DMS153 treated with DMSO at 0.1 percent for 48 hours (cell line): ENCODE data around the gene TBC1D16.

Source experiments
- DNase-seq: peaks from one replicate; lab custom pipeline; 2025; ENCODE audit not compliant: unreplicated experiment; lab: John Stamatoyannopoulos, UW

Gene TBC1D16

DNA sequence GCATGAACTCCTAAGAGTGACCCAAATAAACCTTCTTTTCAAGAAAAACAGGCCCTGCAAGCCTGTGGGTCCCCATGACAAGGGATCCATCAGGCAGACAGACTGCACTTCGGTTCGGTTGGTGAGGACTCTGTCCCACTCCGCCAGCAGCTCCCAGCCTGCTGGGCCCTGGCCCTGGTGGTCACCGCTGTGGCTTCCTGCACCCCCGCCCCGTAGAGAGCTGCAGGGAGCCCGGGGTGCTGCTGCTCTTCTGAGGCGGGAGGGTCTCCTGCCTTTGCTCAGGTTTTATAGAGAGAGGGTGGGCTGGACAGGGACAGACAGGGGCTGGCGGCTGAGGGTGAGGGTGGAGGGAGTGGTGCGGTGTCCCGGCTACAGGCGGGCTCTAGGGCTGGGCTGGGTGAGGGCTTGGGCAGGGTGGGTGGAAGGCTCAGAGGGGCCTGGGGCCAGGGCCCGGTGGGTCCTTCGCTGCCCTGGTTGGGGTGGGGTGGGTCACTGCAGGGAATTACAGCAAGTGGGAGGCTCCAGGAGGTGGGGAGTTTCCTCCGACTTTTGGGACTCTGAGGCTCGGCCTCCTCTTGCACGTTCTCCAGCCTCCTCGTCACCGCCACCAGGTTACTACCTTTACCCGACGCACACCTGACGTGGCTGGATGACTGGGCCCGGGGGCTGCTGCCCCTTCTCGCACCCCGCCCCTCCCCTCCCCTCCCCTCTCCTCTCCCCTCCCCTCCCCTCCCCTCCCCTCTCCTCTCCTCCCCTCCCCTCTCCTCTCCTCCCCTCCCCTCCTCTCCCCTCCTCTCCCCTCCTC is 106.2 kb downstream of the TBC1D16 start:
- DNase-seq = no peak

DNA sequence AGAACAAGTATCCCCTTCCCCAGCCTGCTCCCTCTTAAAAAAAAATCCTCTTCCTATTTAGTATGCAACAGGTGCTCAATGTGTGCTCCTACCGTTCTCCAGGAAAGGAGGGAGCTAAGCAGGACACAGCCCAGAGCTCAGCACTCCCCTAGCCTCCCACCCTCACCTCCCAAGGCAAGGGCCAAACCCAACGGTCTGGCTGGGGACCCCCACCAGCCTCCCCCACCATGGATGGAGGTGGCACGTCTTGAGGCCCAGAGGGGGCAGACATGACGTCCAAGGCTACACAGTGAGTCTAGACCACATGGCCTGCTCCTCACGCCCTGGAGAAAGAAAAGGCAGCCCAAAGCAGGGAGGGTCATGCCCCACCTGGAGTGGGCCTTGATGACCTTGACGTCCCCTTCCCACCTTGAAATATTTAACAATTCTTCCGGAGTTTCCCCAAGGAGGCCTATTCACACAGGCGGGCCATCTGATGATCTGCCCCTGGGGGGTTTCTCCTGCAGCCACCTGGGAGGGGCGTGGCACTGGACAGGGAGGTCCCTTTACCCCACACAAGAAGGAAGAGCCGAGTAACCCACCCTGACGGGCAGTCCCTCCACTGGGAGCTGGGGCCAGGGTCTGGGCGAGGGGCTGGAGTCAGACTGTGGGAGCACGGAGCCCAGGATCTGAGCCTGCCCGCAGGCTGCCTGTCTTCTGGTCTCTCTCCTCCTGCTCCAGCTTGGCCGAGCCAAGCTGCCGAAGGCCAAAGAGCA is 107.0 kb downstream of the TBC1D16 start:
- no peak for DNase-seq

DNA sequence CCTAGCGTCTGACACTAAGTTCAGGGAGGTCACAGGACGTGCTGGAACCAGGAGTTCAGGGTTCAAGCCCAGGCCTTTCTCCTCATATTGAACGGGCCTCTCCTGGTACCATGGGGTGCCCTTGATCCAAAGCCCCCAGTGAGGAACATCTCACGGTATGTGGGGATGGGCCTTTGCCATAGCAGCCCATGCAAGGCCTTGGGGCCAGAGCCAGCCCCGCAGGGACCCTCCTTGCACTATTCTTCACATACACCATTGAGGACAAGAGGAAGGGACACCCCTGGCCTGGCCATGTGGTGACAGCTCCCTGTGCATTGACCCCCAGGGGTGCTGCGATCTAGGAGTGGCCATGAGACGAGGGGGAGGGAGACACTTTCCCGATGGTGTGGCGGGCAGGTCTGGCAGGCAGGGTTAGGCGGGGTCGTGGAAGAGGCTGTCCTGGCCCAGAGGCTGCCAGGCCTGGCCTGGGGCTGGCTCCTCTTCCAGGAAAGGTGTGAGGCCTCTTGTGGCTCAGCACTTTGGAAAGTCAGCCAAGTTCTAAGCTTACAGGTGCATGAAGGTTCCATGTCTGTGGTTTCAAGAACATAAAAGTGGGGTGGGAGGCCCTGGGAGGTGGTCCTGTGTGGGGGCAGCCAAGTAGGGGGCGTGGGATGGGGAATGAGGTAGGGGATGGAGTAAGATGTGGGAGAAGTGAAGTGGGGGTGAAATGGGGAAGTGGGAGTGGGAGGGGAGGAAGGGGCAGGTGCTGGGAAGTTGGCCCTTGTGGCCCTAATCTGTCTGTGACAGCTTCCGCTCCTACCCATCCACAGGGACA is 107.8 kb downstream of the TBC1D16 start:
- DNase-seq = no peak

DNA sequence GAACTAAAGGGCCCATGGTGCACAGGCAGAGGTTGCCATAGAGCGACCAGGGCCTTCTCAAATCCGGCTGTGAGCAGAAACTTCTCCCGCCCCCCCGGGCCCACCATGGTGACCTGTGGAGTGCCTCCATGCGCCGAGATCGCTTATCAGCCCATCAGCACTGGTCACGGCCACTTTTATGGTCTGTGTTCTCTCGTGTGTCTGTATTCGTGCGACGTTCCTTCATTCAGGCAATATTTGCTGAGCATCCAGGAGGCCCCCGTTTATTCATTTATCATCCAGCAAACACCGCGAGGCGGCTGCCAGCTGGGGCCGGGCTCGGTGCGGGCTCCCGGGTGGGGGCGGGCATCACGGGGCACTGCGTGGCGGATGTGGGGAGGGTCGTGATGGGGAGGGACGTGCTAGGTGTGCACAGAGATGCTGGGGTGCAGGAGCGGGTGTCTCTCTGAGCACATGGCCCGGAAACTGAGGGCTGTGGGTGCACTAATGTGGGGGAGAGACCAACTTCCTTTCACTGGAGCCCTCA is 108.5 kb downstream of the TBC1D16 start:
- no peak for DNase-seq

DNA sequence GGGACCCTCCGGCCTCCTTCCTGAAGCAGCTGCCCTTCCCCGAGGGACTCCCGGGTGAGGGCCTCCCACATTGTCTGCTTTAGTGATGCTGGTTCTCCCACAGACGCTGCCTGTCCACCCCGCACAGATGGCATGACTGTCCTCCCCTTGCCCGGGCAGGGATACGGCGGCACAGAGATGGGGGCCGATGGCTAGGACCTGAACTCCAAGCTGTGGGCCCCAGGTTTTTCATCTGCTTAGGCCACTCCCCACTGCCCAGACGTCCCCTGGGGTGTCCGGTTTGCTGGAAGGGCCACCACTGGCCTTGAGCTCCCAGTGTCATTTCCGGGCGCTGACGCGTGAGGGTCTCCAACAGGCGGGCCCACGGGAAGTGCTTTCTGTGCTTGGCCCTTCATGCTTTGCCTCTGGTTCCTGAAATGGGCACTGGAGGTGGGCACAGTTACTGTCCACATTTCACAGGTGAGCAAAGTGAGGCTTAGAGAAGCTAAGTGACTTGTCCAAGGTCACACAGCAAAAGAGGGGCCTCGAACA is 109.0 kb downstream of the TBC1D16 start:
- no peak for DNase-seq

DNA sequence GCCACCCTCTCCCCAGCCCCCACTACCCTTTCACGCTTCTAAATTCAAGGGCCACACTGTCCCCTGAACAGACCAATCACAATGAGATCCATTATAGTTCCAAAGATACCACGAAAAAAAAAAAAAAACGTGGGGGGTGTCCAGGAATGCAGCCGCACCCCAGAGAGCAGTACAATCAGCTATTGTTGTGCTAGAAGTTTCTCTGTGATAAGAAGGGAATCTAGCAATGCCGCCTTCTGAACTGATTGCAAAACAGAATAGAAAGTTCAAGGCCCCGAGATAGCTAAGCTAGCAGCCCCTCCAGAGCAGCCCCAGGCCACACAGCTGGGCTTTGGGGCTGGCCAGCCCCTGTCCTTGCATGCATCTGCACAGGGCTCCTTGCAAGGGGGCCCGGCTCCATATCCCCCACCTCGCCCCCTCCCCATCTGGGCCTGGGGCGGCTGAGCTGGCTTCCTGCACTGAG is 109.5 kb downstream of the TBC1D16 start:
- no peak for DNase-seq

DNA sequence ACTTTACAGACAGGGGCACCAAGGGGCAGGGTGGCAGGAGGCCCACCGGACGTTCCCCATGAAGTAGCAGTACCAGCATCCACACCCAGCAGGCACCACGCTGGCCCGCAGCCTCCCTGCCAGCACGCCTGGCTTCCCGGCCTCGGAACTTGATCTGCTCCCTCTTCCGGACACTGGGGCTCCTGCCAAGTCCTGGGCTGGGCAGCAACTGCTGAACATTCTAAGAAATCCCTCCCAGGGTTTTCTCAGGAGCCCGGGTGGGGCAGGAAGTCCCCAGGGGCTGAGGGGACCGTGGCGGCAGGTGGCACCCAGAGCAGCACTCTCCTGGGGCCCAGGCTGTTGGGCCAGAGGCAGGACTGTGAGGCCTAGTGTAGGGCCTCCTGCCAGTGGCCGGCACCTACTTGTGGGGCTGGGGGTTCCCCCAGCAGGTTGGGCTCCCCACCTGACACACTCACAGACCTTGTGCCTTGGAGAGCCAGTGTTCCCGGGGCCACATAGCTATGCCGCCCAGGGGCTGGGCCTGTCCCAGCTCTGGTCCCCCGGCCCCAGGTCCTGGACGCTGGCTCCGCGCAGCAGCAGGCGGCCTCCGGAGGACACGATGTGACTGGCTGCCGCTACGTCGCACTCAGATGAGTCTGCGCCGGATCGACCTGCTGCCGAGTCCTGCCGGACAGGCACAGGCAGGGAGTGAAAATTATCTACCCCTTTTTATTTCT is 110.3 kb downstream of the TBC1D16 start:
- no peak for DNase-seq

DNA sequence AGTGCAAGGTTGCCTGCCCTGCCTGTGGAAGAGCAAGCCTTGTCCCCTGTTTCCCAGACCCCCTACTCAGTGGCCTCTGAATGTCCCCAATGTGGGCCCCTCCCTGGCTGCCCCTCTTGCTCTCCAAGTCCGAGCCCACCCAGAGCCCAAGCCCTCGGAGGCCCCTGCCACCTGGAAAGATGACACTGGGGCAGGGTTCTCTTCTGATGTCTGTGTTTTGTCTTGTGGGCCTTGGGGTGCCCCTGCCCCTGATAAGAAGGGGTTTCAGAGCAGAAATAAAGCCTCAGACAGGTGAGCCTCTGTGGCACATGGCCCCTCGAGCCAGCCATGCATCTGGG is 111.1 kb downstream of the TBC1D16 start:
- DNase-seq = no peak

DNA sequence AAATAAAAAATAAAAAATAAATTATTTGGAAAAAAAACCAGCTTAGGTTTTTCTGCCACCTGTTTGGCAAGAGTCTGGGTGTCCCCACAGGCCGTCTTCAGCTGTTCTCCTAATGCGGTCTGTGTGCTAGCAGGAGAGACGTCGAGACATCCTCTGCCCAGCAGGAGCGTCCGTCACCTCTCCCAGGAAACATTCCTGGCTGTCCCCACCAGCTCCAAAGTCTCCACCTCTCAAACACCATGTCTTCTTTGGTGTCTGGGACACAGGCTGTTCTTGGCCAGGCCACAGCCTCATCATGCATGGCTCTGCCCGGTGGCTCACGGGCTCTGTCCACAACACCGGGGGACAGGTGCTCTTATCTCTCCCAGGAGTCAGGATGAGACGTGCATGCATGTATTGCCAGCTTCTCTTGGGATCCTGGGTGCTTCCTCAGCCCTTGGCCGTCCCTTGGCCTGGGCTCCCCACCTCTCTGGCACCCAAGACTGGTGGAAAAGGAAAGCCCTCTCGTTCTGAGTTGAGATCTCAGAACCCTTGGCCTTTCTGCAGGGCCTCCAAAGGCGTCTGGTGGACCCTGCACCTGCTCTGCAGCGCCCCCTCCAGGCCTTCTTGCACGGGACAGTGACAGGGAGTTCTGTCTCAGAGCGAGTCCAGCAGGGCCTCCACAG is 111.6 kb downstream of the TBC1D16 start:
- no peak for DNase-seq

DNA sequence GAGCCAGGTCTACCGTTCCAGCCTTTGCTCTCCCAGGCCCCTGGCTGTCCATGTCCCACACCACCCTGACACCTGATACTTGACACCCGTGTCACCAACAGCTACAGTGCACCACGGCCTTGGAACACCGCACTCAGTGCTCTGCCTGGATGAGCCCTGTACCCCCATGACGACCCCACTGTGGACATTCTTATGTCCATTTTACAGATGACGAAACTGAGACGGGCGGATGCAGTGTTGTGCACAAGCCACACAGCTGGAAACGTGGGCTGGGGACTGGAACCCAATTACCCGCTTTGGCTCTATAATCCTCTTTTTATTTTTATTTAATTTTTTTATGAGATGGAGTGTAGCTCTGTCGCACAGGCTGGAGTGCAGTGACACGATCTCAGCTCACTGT is 112.9 kb downstream of the TBC1D16 start:
- DNase-seq = no peak

DNA sequence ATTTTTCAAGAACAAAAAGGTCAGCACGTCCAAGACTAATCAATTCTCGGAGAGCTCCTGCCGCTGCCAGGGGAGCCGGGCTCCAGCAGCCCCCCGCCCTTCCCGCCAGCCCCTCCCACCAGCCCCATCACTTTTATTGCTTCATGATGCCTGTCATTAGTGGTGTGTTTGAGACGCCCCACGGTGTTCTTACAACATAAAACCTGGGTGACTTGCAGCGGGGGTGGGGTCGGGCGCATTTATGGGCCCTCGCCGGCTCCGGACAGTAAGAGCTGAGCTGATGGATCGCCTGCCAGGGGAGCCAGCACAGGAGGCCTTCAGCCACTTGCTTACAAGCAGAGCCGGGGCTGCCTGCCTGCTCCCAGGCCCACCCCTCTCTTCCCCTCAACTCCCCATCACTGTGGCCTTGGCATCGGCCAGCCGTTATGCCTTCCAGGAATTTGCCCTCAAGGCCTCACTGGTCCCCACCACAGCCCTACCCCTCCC is 113.5 kb downstream of the TBC1D16 start:
- no peak for DNase-seq

DNA sequence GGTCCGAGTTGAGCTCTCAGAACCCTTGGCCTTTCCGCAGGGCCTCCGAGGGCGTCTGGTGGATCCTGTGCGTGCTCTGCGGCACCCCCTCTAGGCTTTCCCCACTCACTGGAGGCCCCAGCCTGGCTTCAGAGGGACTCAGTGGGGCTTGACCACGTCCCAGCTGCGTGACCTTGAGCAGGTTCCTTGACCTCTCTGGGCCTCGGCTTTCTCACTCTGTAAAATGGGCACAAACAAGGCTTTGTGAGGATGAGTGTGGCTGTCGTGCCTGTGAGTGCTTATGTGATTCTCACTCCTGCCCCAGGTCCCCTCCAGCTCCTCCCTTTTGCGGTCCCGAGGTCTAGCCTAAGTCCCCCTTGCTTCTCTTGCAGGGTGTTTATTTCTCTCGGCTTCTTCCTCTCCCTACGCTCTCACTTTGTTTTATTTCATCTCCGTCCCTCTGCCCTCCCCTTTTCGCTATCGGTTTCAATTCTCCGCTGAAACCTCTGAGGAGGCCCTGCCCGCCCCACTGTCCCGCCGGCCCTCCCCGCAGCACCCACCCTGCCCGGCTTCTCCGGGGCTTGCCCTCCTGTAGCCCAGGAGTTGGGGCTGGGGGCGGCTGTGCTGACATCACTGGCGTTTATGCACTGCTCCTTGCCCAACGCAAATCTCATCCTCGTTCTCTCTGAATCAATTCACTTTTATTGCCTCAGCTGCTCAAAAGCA is 114.1 kb downstream of the TBC1D16 start:
- DNase-seq = no peak

DNA sequence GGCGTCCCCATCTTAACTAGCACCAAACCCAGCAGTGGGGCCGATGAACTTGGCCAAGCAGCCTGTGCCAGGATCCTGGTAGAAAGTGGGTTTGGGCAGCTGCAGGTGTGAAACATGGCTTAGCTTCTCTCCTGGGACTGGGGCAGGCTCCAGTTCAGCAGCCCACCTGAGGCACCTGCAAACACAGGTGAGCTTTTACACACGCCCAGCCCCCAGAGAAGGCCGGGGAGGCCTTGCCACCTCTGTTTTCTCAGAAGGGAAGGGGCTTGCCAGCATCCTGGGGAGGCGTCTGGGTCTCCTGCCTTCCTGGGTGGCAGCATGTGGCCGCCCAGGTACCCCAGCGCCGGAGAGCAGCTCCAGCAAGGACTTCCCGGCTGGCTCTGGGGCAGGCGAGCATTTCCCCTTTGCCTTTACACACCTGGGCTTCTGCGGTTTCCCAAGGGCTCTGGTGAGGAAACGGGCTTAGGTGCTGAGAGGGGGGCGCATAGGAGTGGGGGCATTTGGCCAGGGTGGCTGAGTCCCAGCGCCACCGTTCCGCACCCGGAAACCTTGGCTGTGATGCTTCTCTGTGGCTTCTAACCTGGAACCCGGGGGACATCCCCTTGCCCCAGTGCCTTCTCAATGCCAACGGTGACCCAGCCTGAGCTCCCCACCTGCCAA is 114.8 kb downstream of the TBC1D16 start:
- DNase-seq = no peak

DNA sequence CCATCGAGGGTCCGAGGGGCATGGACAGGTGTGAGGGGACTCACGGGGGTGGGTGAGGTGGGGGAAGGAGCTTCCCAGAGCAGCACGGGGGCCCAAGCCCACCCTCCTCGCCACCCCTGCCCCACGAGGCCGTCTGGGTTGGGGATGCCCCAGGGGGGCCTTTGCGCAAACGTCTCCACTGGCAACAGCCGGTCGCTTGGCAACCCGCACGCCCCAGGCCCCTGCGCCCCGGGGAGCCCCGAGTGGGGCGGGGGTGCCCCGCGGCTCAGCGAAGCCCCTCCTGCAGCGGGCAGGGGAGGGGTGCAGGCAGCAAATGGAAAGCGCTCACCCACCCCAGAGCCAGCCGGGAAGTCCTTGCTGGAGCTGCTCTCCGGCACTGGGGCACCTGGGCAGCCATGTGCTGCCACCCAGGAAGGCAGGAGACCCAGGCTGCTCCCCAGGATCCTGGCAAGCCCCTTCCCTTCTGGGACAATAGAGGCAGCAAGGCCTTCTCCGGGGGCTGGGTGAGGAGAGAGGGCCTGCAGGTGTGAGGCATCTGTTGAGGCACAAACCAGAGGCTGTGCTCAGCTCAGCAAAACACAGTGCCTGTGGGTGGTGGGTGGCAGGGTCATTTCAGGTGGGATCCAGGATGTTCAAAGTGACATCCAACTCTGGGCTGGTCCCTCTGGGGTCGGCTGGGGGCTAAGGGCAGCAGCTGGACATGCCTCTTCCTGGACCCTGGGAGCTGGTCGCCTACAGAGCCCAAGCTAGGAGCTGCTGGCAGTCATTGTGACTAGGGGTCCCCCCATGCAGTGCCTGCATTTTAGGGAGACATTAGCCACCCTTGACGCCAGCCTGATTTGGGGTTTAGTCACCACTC is 115.6 kb downstream of the TBC1D16 start:
- DNase-seq = no peak

DNA sequence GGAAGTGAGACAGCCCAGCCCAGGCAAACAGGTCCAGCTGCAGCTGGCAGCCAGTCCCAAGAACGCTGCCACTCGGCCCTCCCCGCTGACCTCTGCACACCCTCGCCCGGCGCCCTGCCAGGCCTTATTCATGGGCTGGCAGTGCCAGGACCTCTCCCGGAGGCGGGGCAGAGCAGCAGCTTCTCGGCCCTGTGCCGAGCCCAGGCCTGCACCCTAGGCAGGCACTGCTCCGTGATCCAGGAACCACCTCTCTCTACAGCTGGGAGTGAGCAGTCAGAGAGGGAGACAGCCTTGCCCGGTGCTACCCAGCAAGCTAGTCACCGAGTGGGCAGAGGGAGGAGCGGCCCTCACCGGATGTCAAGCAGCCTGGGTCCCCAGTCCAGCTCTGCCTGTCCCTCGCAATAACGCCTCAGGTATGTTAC is 116.5 kb downstream of the TBC1D16 start:
- no peak for DNase-seq

DNA sequence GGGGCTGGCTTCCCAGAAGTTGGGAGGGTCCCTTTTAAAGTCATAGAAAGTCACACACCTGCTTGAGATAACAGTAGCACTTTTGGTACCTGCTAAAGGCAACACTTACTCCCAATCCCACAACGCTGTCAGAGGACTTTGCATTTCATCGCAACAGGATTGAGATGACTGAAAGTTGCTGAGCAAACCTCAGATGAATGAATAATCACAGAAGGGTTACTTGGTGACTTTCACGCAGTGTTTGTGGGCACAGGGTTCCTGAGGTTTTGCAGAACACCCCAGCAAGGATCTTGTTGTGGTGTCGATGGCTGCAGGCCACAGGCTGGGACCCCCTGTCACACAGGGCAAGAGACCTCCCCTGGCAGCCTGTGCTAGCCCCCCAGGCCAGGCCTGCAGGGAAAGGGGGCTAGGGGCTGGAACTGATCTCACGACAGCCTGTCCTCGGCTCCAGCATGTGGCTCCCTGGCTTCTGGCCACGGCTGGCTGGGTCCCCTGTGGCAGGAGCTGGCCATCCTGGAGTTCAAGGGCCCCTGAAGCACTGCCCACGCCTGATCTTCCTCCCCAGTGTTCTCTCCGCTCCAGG is 117.0 kb downstream of the TBC1D16 start:
- no peak for DNase-seq

DNA sequence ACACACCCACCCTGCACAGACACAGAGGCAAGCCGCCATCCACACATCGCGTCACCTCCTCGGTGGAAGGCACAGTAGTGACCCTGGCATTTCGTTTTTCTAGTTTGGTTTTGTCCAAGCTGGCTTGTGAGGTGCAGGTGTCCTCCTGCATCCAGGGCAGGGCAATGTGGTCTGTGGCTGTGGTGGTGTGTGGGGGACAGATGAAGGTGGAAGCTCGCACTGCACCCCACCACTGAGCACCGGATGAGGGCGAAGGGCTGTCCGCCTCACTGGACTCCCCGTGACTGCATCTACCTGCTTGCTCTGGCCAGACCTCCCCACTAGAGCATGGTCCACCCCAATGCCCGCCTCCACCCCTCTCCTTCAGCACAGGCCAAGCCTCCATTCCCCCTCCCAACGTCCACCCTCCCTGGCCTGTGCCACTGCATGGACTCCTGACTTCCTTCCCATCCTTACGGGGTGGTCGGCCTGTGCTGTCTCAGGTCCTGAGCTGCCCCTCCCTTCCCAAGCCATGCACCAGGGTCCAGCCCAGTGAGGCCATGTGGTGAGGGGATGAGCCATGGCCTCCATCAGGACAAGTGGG is 117.7 kb downstream of the TBC1D16 start:
- no peak for DNase-seq
